Fibroblast of the aortic adventitia (primary cell): ENCODE results near the gene AFAP1. TPM values are rescaled to one million over a fixed set of nuclear protein-coding genes. Genes with fewer than 3 reads are reported as not detected.
A peak's percentile ranks its signal among the peaks of the same experiment; 100 is the strongest.

Source experiments
- DNase-seq: peaks from one replicate; pipeline ENCODE4 v3.0.0-alpha.2; 2010; ENCODE audit warnings: low read depth
- H3K4me3 ChIP-seq: 2 replicates; pipeline ENCODE4 v1.5.1; 2011; ENCODE audit warnings: low read depth, mild to moderate bottlenecking, control low read depth, low read length, moderate library complexity
- total RNA-seq: library from RNA; depleted of rRNA; stranded (reverse); fragments of >200 nt; gene quantifications from 2 replicates; pipeline ENCODE4 v1.2.3, GENCODE V29; 2012; ENCODE audit warnings: low replicate concordance
- TF ChIP-seq, protein P1 (sequence below): IDR thresholded peaks from 2 replicates; pipeline ENCODE4 v1.5.1; 2011; ENCODE audit warnings: mild to moderate bottlenecking, low read length, control low read depth, inconsistent platforms; ENCODE audit not compliant: insufficient read depth

The AFAP1 gene
- total RNA-seq, 1 donor, result 66.0 TPM

DNA sequence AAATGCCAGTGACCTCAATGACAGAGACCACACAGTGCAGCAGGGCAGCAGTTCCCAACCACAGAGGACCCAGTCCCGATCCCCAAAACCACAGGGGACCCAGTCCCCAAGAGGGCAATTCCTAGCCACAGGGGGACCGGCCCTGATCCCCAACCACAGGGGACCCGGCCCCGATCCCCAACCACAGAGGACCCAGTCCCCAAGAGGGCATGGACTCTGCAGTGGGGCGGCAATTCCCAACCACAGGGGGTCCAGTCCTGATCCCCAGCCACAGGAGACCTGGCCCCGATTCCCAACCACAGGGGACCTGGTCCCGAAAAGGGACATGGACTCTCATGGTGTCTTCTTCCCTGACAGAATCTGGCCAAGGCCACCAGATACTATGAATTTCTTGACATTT lies 136.3 kb downstream of the AFAP1 start:
- no peak for DNase-seq
- H3K4me3 ChIP-seq, result no peak overlapping the region
- TF ChIP-seq, protein P1, sequence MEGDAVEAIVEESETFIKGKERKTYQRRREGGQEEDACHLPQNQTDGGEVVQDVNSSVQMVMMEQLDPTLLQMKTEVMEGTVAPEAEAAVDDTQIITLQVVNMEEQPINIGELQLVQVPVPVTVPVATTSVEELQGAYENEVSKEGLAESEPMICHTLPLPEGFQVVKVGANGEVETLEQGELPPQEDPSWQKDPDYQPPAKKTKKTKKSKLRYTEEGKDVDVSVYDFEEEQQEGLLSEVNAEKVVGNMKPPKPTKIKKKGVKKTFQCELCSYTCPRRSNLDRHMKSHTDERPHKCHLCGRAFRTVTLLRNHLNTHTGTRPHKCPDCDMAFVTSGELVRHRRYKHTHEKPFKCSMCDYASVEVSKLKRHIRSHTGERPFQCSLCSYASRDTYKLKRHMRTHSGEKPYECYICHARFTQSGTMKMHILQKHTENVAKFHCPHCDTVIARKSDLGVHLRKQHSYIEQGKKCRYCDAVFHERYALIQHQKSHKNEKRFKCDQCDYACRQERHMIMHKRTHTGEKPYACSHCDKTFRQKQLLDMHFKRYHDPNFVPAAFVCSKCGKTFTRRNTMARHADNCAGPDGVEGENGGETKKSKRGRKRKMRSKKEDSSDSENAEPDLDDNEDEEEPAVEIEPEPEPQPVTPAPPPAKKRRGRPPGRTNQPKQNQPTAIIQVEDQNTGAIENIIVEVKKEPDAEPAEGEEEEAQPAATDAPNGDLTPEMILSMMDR, result no peak

DNA sequence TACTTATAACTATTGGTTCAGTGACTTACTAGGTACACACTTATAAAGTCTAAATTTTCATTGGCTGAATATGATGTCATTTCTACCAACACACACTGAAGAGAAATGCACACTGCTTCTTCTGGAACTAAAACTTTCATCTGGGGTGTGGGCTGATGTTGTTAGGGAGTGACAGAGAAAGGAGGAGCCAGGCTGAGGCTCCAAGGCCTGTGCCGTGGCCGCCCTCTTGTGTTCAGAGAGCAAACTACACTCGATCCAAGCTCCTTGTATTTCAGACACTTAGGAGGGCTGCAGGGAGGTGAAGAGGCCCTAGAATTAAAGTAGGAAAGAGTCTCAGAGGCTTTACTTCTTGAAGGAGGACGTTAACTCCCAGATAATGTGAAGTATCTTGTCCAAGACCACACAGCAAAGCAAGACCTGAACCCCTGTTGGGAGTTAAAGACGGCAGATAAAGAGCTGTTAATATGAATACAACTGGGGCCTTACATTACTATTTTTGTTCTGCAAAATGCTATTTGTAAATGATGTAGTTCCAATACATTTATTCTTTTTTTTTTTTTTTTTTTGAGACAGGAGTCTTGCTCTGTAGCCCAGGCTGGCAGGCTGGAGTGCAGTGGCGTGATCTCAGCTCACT lies 137.5 kb downstream of the AFAP1 start:
- no peak overlapping the region for H3K4me3 ChIP-seq
- TF ChIP-seq, protein P1, result peak; percentile 96
- peak; percentile 91 for DNase-seq

DNA sequence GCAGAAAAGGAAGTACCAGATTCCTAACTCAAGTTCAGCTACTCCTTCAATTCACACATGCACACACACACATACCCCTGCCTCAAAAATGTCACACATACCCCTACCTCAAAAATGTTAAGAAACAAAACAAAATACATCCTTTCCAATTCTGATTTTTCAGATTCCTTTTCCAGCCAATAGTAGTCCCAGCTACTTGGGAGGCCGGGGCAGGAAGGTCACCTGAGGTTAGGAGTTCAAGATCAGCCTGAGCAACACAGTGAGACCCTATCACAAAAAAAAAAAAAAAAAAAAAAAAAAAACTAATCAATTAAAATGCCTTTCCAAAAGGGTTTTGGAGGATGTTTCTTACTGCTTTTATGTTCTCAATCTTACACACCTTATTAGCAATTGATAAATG lies 138.0 kb downstream of the AFAP1 start:
- no peak for DNase-seq
- TF ChIP-seq, protein P1, result no peak

DNA sequence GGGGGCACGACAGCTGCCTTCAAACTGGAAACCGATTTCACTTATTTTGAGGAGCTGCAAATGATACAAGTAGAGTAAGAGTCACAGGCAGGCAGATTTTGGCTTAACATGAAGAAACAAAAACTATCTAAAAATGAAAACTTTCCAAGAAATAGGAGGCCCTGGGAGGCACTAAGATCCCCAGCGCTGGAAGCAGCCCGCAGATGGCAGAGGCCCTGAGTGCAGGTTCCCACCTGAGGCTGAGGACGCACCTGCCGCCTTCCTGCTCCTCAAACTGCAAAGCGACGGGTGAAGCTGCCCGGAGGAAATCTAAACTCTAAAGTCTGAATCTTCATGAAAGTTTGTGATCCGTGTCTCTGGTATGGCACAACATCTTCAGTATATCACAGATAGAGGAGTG lies 138.7 kb downstream of the AFAP1 start:
- no peak for DNase-seq
- no peak overlapping the region for H3K4me3 ChIP-seq
- TF ChIP-seq, protein P1, result no peak

More for the DNA sequence above, 138.0 kb downstream of the AFAP1 start:
- H3K4me3 ChIP-seq, result no peak overlapping the region

DNA sequence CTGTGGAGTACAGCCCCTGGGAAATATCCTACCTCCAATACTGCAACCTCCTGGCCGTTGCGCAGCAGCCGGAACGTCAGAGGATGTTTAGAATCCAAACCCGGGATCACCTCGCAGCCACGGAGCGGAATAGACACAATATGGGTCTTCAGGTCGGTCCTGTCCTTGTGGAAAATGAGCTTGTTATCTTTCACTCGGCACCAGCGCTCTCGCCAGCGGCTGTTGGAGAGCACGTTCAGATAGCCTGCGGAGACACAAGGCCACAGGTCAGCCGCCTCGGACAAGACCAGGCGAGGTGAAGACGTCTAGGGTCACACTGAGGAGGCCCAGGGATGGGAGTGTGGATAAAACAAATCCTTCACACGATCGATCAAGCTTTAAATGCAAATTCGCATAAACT lies 139.3 kb downstream of the AFAP1 start:
- TF ChIP-seq, protein P1, result no peak
- DNase-seq, result no peak
- no peak overlapping the region for H3K4me3 ChIP-seq

DNA sequence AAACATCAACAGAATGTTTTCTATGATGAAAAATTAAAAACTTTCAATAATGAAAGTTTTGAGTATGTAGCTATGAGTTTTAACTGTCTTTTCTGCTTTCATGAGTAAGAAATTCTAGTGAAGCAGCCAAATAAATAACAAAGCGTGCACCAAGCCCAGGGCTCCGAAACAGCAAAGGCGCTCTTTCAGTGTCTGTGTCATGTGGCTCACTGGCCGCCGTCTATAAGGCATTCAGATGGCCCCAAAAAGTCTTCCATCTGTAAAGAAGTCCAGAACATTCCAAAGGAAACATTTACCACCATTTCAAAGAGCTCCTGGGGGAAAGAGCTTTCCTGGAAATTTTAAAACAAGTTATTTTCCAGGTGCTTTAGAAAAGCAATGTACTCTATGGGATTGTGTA lies 139.9 kb downstream of the AFAP1 start:
- no peak for DNase-seq
- TF ChIP-seq, protein P1, result no peak
- H3K4me3 ChIP-seq, result no peak overlapping the region

DNA sequence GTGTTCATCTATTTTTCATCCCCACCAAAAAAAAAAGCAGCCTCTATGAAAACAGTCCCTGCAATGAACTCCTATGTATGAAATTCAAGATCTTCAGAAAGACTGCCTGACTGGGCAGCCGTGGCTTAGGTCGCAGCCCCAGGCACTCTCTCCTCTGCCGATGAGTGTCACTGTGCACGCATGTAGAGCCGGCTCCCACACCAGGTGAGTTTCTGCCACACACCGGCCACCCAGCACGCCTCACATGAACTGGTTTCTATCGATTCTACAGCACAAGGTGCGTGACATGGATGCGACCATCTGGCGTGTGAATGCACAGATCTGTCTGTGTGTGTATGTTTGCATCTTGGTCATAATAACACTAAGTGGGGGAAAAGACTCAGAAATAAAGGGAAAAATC lies 140.4 kb downstream of the AFAP1 start:
- DNase-seq, result no peak
- TF ChIP-seq, protein P1, result no peak
- H3K4me3 ChIP-seq, result no peak overlapping the region
